SH-SY5Y (cell line): ENCODE data around the gene MSMB.

ENCODE experiments used
- GATA2 ChIP-seq: IDR thresholded peaks from 2 replicates; pipeline ENCODE4 v1.6.1; 2011; ENCODE audit warnings: mild to moderate bottlenecking, low read depth, low read length
- GATA3 ChIP-seq: IDR thresholded peaks from 2 replicates; pipeline ENCODE4 v1.6.1; 2011; ENCODE audit warnings: low read depth, mild to moderate bottlenecking, low read length, moderate library complexity

DNA sequence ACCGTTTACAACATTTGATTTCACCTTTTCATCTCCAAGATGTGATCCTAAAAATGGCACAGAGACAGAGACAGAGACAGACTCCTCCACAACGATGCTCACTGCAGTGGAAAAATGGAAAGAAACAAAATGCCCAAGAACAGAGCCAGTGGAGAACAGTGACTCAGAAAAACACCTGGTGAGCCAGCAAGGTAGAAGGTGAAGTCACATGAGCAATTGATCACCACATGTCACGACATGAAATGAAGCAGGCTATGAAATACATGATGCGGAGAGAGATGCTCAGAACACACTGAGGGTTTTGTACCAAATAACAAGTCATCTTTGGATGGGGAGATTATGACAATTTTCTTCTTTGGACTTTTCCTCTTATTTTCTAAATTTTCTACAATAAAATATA lies 3.5 kb downstream of the MSMB start:
- TF ChIP-seq GATA3 (no peak), GATA2 (no peak)
